OCI-M2 (cell line): ENCODE data around the gene DGKD.
A peak's percentile ranks its signal among the peaks of the same experiment; 100 is the strongest.

Experiments
- DNase-seq: peaks from one replicate; lab custom pipeline; 2025; ENCODE audit not compliant: unreplicated experiment; lab: John Stamatoyannopoulos, UW

Gene DGKD, protein sequence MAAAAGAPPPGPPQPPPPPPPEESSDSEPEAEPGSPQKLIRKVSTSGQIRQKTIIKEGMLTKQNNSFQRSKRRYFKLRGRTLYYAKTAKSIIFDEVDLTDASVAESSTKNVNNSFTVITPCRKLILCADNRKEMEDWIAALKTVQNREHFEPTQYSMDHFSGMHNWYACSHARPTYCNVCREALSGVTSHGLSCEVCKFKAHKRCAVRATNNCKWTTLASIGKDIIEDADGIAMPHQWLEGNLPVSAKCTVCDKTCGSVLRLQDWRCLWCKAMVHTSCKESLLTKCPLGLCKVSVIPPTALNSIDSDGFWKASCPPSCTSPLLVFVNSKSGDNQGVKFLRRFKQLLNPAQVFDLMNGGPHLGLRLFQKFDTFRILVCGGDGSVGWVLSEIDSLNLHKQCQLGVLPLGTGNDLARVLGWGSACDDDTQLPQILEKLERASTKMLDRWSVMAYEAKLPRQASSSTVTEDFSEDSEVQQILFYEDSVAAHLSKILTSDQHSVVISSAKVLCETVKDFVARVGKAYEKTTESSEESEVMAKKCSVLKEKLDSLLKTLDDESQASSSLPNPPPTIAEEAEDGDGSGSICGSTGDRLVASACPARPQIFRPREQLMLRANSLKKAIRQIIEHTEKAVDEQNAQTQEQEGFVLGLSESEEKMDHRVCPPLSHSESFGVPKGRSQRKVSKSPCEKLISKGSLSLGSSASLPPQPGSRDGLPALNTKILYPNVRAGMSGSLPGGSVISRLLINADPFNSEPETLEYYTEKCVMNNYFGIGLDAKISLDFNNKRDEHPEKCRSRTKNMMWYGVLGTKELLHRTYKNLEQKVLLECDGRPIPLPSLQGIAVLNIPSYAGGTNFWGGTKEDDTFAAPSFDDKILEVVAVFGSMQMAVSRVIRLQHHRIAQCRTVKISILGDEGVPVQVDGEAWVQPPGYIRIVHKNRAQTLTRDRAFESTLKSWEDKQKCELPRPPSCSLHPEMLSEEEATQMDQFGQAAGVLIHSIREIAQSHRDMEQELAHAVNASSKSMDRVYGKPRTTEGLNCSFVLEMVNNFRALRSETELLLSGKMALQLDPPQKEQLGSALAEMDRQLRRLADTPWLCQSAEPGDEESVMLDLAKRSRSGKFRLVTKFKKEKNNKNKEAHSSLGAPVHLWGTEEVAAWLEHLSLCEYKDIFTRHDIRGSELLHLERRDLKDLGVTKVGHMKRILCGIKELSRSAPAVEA

DNA sequence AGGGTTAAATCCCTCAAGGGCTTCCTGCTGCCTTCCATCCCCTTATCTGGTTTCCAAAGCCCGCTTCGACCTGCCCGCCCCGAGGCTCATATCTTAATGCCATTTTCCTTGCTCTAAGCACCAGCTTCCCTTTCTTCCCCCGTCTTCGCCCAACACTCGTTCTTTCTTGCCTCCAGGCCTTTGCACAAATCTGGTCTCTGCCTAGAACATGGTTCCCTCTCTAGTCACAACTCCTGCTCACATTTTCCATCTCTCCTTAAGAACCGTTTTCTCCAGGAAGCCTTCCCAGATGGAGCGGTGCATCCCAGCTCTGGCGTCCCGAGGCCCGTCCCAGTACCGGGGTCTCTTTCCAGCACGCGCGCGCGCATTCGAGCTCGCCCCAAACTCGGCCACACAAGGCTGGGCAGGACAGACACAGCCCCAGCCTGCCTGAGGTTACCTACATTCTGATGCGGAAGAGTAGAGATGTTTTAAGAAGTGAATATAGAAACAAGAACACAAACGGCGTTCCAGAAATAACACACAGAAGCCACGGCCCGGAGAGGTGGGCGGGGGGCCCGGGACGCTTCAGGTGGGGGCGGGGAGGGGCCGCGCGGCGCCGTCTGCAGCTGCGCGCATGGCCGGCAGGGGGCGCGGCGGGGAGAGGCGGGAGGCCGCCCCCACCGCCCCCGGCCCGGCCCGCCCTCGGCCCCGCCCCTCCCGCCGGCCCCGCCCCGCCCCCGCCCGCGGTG, at the start of gene DGKD:
Gene DGKD, plus strand, starts transcription at position 726 of the 731 bp plus-strand sequence. CDS start 25 bp downstream, outside the sequence.
- no peak for DNase-seq

DNA sequence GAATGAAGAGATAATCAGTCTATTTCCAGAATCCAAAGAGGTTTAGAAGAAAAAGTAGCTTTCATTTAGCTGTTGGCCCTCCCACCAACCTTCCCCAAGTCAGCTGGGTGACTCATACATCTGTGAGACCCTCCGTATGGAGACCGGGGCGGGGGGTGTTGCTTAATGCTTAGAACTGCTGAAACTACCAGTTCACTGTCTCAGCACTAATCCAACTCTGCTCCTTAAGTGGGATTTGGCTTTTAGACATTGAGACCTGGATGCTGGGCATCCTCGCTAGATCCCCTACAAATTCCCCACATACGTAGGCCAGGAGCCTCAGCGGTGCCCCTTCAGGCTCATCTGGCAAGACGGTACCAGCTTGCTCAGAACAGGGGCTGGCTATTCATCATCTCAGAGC, 46.7 kb upstream of the DGKD start, which contains the start of gene SAG:
Gene SAG, plus strand, starts transcription at position 252 of the 400 bp plus-strand sequence. CDS start 1,374 bp downstream, outside the sequence.
- DNase-seq: no peak

DNA sequence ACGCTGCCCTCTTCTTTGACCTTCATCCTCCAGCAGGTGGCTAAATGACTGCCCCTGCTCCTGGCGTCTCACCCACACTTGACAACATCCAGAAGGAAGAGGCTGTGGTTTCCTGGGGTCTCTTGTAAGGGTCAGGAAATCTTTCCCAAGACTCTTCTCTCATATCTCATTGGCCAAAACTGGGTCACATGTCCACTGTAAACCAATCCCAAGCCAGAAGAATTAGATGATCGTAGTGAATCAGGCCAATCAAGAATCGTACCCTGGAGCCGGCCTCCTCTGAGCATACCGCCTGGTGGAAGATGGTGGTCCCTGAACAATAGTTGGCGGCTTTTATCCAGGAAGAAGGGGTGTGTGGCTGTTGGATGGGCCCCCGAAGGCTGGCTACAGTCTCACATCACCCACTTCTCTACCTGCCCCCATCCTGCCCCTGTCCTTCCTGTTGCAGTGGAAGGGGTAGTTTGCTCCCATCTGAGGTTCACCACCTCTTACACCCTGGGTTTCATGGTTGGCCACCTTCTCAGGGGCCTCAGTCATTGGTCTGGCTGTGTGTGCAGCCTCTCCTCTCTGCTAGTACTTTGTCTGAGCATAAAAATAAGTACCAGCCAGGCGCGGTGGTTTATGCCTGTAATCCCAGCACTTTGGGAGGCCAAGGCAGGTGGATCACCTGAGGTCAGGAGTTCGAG, 42.9 kb upstream of the DGKD start:
- DNase-seq: no peak

DNA sequence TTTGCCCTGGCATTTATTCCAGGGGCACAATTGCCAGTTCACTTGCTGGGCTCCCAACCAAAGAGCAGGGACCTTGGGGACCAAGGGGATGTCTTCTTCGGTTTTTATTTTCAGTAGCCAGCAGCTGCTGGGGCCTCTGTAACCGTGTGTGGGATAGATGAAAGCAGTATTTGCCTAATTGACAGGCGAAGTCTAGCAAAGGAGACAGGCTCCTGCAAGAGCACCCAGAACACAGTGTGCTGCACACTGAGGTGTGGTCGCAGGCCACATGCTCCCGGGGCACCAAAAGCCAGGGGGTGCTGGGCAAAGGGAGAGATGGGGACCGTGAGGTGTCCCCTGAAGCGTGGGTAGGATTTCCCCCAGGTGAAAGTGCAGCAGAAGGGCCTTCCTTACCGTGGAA, 41.4 kb upstream of the DGKD start:
- DNase-seq: no peak

DNA sequence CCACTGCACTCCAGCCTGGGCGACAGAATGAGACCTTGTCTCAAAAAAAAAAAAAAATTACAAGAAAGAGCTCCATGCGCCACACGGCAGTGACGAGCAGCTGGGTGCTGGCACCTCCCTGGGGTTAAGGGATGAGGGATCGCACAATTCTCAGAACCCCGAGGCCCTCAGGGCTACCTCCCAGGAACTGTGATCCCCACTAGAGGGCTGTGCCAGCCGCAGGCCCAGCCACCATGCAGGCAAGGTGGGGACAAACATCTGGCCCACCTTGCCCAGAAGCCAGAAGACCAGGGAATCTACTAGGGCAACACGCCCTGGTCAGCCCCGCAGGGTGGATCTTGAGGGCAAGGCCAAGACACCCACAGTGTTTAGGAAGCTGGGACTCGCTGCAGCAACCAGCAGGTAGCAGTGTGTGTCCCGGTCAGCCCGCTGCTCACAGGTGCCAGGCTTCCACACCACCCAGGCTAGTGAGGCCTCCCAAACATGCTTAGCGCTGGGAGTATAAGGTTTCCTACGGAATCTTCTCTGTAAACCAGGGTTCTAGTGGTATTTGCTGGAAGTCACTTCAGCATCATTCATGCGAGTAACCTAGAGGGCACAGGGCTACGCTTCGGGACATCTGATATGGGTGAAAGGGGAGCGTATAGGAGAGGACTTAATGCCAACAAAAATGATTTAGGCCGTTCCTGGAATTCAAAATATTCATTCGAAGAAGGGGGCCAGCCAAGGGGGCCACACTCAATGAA, 39.9 kb upstream of the DGKD start:
- no peak for DNase-seq

DNA sequence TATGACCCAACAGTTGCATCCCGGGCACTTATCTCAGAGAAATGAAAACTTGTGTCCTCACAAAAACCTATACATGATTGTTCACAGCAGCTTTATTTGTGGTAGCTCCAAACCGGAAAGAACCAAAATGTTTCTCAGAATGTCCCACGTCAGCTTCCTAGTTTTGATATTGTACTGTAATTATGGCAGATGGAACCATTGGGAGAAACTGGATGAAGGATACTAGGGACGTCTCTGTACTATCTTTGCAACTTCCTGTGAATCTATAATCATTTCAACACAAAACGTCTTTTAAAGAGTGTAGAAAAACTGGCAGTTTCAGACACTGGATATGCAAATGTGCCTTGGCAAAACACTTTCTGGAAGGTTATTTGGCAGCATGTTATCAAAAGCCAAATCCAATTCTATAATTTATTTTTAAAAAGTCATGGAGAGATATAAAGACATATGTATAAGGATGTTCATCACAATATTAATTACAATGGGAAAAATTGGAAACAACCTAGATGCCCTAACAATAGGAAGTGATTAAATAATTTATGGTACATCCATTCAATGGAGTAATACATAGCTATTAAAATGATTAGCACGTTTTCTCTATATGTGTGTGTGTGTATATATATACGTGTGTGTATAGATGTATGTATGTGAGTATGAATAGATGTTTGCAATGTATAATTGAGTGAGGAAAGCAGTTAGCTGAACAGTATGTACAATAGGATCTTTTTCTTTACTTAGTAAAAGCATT, 36.9 kb upstream of the DGKD start:
- no peak for DNase-seq

DNA sequence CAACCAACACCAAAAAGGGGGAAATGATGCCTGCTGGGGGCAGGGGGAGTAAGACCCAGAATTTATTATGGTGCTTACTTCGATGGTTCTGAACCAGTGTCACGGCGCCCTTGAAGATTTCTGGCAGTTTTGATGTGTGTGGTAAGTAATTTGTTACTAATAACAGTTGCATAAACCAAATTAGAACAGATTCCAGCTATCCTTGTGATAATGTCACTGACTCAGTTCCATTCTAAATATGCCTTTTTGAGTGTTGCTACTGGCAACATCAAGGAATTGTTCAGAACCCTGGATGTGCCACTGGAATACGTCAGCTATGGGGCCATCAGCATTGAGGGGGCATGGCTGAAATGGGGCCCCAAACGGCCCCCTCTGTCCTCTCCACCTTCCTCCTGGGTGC, 35.0 kb upstream of the DGKD start:
- no peak for DNase-seq

DNA sequence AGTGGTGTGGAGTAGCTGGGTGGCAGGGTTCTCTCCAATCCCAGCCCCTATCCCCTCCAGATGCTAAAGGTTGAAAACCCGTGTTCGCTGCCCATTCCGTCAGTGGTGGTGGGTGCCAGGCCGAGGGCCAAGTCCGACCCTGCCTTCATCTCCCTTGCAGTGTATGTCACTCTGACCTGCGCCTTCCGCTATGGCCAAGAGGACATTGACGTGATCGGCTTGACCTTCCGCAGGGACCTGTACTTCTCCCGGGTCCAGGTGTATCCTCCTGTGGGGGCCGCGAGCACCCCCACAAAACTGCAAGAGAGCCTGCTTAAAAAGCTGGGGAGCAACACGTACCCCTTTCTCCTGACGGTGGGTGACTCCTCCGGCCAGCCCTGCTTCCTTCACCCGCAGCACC, 33.8 kb upstream of the DGKD start:
- no peak for DNase-seq

DNA sequence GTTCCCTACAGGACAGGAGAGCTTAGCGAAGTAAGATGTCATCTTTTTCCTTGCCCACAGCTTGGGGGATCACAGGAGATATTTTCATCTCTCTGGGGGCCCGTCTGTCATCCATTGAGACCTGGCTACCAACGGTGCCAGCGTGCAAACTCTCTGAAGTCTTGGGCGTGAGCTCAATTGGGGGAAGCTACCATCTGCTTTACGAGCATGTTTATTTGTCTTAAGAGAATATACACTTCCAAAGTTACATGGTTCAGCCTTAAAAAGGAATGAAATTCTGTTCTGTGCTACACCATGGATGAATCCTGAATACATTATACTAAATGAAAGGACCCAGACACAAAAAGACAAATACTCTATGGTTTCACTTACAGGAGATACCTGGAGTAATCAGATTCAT, 33.1 kb upstream of the DGKD start:
- DNase-seq: no peak

DNA sequence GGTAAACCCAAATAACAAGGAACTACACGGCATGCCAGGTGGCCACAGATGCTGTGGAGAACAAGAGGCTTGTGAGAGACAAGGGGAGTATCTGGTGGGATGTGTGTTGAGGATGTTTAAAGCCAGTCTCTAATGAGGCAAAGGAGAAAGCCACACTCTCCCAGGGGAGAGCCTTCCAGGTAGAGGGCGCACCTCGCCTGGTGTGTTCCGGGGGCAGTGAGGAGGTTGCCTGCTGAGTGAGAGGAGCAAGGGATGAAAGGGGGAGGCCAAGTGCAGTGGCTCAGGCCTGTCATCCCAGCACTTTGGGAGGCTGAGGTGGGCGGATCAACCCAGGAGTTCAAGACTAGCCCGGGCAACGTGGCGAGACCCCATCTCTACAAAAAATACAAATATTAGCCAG, 30.4 kb upstream of the DGKD start:
- DNase-seq: no peak

DNA sequence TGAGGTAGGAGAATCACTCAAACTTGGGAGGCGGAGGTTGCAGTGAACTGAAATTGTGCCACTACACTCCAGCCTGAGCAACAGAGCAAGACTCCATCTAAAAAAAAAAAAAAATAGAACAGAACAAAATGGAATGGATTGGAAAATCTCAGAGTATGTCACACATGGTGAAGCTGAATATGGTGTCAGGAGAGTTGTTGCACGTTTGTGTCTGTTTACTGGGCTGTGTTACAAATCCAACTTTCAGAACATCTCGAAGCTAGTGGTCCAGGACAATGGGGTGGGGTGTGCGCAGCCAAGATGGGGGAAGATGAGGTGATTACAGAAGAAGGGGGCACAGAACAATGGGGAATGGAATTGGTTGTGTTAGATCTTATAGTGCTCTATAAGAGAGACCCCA, 29.0 kb upstream of the DGKD start:
- DNase-seq: no peak

DNA sequence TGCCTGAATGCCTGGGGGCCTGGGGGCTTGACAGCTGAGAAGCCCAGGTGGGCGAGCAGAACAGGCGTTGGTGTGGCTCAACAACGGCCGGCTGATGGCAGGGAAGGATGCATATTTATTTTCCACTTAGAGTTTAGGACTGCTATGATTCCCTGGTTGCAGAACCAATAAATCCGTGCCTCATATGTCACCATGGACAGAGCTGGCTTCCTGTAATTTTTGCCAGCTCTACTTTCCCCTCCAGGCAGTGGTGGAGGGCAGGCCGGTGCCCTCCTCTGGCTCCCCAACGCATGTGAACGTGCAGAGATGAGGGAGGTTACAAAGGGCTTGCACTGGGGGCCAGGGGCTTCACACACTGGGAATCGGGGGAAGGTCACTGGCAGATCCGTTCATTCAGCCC, 28.5 kb upstream of the DGKD start:
- DNase-seq: no peak

DNA sequence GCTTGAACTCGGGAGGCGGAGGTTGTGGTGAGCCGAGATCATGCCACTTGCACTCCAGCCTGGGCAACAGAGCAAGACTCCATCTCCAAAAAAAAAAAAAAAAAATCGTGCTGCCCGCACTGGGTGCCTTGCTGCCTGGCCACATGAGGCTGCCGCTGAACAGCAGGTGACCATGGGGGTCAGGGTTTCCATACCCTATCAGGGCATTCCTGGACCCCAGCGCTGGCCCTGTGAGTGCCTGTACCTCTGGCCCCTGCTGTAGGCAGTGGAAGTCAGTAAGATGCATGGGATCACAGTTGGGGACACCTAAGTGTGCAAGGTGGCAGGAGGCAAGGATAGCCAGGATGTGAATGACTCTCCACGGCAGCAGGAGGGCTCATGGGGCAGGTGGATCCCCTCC, 27.8 kb upstream of the DGKD start:
- no peak for DNase-seq

DNA sequence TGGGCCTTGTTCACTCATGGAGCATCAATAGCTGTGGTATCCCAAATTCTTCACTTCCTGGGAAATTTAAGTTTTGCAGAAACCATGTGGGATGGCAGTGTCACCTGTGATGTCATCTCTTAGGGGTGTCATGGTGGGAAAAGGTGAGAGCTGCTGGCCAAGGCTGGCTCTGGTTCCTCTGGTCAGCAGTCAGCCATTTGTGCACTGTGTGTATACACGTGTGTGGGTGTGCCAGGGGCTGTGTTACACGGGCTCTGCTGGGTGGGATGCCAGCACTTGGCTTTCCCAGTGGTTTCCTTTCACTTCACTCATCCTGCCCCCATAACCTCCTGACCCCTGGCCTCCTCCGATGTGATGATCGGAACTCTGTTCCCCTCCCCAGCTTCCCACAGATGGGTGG, 25.4 kb upstream of the DGKD start:
- no peak for DNase-seq

DNA sequence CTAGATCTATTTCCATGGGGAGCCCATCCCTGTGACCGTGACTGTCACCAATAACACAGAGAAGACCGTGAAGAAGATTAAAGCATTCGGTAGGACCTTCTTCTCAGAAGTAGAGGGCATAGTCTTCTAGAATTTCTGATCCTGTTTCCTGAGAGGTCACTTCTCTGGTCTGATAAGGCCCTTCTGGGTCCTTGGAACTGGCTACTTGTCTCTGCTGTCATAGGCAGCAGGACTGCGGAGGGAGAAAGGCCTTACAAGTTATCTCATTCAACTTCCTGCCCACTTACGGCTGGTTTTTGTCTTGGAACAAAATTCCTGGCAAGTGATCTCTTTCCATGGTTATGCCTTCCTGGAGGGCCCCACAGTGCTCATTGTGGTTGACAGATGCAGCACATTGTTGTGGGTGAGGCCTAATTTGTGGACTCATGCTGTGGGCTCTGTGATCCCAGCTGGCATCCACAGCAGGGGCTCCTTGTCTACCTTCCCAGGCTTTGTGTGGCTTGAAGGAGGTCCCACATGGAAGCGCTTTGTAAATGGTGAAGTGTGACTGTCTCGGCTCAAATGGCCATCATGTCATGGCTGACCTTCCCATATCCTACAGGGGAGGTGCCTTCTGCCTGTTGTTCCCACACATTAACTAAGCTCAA, 24.7 kb upstream of the DGKD start:
- no peak for DNase-seq

DNA sequence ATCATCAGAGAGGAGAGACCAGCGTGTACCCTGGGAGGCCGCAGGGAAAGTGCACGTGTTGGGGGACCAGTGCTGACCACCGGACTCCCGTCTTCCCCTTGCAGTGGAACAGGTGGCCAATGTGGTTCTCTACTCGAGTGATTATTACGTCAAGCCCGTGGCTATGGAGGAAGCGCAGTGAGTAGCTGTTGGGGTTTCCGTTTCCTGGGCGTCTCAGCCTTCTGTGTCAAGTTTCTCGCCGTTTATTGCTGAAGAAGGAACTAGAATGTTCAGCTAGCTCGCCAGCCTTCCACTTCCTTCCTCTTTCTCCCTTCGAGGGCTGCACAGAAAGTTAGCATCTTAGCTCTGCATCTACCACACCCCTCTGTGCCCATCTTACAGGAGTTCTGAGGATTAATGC, 22.8 kb upstream of the DGKD start:
- peak; percentile 14 for DNase-seq

DNA sequence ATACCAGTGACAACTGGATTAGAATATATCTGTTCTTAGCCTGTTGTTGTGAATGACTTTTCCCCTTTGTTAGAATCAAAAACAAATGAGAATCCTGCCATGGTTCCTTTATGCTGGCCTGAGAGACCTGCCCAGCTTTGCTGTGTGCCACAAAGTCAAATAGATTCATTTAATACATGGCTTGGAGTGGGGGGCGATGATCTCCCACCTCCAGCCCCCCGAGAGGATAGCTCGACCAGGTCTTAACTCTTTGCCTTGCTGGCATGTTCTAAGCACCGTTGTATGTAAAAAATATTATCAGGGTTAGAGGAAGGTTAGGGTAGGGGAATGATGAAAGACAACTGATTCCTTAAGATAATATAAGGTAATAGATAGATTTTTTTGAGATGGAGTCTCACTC, 22.2 kb upstream of the DGKD start:
- DNase-seq: no peak

DNA sequence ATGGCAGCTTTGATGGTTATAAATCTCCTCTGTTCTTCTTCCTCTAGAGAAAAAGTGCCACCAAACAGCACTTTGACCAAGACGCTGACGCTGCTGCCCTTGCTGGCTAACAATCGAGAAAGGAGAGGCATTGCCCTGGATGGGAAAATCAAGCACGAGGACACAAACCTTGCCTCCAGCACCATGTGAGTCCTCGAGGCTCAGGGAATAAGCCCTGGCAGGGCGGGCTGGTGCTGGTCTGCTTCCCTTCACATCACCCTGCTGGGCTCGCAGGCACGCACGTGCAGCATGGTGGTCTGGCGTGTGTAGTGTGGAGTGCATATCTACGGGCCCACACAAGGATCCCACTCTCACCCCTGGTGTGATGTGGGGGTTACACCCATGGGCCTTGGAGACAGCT, 19.4 kb upstream of the DGKD start:
- DNase-seq: no peak
